ENCODE measurements around the gene CWC25. TPM values are rescaled to one million over a fixed set of nuclear protein-coding genes. Genes with fewer than 3 reads are reported as not detected.

CWC25 gene
- total and polyA plus RNA-seq, 2 of the 13 experiments (the other 11 are each of a cell fraction or from before 2014, with no cell fraction given) = 15.6 to 22.7 TPM

DNA sequence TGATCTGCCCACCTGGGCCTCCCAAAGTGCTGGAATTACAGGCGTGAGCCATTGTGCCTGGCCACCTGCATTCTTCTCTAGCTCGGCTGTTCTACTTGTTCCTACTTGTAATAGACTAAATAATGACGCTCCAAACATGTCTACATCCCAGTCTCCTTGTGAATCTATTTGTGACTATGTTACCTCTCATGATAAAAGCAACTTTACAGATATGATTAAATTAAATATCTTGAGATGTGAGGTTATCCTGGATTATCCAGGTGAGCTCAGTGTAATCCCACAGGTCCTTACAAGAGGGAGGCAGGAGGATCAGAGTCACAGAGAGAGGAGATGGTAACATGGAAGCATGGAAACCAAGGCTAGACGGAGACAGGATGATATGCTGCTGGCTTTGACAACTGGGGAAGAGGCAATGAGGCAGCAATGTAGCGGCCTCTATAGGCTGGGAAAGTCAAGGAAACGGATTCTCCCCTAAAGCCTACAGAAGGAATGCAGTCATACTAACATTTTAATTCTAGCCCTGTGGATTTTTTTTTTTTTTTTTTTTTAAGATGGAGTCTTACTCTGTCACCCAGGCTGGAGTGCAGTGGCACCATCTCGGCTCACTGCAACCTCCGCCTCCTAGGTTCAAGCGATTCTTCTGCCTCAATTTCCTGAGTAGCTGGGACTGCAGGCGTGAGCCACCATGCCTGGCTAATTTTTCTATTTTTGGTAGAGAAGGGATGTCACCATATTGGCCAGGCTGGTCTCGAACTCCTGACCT lies 39.7 kb upstream of the CWC25 start (continued):
- TF ChIP-seq, protein P1, sequence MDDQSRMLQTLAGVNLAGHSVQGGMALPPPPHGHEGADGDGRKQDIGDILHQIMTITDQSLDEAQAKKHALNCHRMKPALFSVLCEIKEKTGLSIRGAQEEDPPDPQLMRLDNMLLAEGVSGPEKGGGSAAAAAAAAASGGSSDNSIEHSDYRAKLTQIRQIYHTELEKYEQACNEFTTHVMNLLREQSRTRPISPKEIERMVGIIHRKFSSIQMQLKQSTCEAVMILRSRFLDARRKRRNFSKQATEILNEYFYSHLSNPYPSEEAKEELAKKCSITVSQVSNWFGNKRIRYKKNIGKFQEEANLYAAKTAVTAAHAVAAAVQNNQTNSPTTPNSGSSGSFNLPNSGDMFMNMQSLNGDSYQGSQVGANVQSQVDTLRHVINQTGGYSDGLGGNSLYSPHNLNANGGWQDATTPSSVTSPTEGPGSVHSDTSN (CRISPR knock-in tag; IDR thresholded peaks at IDR 0.05; ENCODE audit: borderline replicate concordance) = no peak
- TF ChIP-seq CC2D1A (CRISPR knock-in tag; IDR thresholded peaks at IDR 0.05) (0 out of 2 replicates have a peak, but pooled peaks have one; percentile 70), U2AF1 (optimal IDR thresholded peaks at IDR 0.05; ENCODE audit: low read depth, low read length) (no peak), ZNF850 (CRISPR knock-in tag; conservative IDR thresholded peaks at IDR 0.05) (no peak), TEAD2 (CRISPR knock-in tag; IDR thresholded peaks at IDR 0.05) (no peak), MBNL3 (CRISPR knock-in tag; conservative IDR thresholded peaks at IDR 0.05) (no peak), ZNF879 (CRISPR knock-in tag; IDR thresholded peaks at IDR 0.05) (no peak), SALL1 (CRISPR knock-in tag; IDR thresholded peaks at IDR 0.05) (peak; percentile 42; the same call in 1 of the 2 replicates), MXI1 (IDR thresholded peaks at IDR 0.05; ENCODE audit: borderline replicate concordance, low read depth, low read length) (0 out of 3 replicates have a peak, but pooled peaks have one; percentile 33), ZFP90 (CRISPR knock-in tag; IDR thresholded peaks at IDR 0.05; ENCODE audit: borderline replicate concordance) (no peak), FOSL2 (CRISPR knock-in tag; IDR thresholded peaks at IDR 0.05) (no peak), FOXK2 (IDR thresholded peaks at IDR 0.05) (no peak), ARHGAP35 (CRISPR knock-in tag; IDR thresholded peaks at IDR 0.05; ENCODE audit: borderline replicate concordance) (no peak), ZNF644 (CRISPR knock-in tag; IDR thresholded peaks at IDR 0.05; ENCODE audit: low read depth) (peak; percentile 81), REPIN1 (CRISPR knock-in tag; IDR thresholded peaks at IDR 0.05; ENCODE audit: borderline replicate concordance, low read depth) (peak; percentile 38; the same call in 1 of the 2 replicates), ZSCAN22 (CRISPR knock-in tag; IDR thresholded peaks at IDR 0.05) (no peak), TP53 (CRISPR knock-in tag; conservative IDR thresholded peaks at IDR 0.05) (no peak), GATAD1 (CRISPR knock-in tag; IDR thresholded peaks at IDR 0.05) (no peak; the same call in 1 of the 2 replicates), MAFG (CRISPR knock-in tag; IDR thresholded peaks at IDR 0.05) (no peak), RAD51 (IDR thresholded peaks at IDR 0.05; ENCODE audit: borderline replicate concordance) (no peak), CHCHD3 (CRISPR knock-in tag; IDR thresholded peaks at IDR 0.05) (no peak), PCBP1 (IDR thresholded peaks at IDR 0.05; ENCODE audit: borderline replicate concordance, low read depth, low read length) (no peak)
- TF ChIP-seq, protein P2, sequence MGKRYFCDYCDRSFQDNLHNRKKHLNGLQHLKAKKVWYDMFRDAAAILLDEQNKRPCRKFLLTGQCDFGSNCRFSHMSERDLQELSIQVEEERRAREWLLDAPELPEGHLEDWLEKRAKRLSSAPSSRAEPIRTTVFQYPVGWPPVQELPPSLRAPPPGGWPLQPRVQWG (CRISPR knock-in tag; IDR thresholded peaks at IDR 0.05; ENCODE audit: borderline replicate concordance, low read depth) = no peak
- TF ChIP-seq, protein P3, sequence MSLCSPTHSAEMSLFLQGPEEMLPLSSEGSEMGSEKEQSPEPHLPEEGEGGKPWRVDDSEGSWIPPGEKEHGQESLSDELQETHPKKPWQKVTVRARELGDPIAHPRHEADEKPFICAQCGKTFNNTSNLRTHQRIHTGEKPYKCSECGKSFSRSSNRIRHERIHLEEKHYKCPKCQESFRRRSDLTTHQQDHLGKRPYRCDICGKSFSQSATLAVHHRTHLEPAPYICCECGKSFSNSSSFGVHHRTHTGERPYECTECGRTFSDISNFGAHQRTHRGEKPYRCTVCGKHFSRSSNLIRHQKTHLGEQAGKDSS (CRISPR knock-in tag; IDR thresholded peaks at IDR 0.05; ENCODE audit: borderline replicate concordance, low read depth) = no peak
- TF ChIP-seq, protein P4, sequence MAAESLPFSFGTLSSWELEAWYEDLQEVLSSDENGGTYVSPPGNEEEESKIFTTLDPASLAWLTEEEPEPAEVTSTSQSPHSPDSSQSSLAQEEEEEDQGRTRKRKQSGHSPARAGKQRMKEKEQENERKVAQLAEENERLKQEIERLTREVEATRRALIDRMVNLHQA (CRISPR knock-in tag; IDR thresholded peaks at IDR 0.05) = no peak
- TF ChIP-seq, protein P5, sequence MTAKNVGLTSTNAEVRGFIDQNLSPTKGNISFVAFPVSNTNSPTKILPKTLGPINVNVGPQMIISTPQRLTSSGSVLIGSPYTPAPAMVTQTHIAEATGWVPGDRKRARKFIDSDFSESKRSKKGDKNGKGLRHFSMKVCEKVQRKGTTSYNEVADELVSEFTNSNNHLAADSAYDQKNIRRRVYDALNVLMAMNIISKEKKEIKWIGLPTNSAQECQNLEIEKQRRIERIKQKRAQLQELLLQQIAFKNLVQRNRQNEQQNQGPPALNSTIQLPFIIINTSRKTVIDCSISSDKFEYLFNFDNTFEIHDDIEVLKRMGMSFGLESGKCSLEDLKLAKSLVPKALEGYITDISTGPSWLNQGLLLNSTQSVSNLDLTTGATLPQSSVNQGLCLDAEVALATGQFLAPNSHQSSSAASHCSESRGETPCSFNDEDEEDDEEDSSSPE (CRISPR knock-in tag; IDR thresholded peaks at IDR 0.05) = no peak

Measured in HepG2 (cell line).